ENCODE results near the gene NOL4L.

Gene NOL4L

DNA sequence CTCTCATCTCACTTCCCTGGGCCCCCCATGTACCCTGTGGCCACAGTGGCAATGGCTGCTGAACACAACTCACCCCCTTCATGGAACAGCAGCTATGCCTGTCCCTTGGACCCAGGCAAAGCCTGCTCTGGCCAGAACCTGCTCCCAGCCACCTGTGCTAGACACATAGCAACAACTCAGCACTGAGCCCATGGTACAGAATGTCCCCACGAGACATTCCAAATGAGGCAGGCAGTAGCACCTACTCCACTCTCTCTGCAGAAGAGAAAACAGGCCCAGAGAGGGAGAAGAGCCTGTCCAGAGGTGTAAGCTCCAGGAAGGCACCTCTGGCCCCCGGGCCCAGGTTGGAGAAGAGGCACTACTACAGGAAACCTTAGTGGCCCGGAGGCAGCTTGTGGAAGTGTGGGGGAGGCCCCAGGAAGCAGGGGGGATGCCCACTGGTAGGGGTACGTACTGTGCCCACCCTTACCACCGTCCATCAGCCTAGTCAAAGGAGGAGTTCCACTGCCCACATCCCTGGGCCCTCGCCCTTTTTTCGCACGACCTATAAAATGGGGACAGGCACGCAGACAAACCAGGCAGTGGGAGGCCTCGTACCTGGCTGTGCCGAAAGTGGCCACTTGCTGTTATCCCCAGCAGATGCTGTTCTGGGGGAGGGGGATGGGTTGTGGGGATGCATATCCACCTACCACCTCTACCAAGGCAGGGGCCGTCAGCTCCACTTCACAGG is 129.8 kb downstream of the NOL4L start:
- no peak overlapping the region for H3K27ac ChIP-seq
- TF ChIP-seq, protein P1, sequence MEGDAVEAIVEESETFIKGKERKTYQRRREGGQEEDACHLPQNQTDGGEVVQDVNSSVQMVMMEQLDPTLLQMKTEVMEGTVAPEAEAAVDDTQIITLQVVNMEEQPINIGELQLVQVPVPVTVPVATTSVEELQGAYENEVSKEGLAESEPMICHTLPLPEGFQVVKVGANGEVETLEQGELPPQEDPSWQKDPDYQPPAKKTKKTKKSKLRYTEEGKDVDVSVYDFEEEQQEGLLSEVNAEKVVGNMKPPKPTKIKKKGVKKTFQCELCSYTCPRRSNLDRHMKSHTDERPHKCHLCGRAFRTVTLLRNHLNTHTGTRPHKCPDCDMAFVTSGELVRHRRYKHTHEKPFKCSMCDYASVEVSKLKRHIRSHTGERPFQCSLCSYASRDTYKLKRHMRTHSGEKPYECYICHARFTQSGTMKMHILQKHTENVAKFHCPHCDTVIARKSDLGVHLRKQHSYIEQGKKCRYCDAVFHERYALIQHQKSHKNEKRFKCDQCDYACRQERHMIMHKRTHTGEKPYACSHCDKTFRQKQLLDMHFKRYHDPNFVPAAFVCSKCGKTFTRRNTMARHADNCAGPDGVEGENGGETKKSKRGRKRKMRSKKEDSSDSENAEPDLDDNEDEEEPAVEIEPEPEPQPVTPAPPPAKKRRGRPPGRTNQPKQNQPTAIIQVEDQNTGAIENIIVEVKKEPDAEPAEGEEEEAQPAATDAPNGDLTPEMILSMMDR (conservative IDR thresholded peaks at IDR 0.05) = no peak
- no peak for TF ChIP-seq ZFX (IDR thresholded peaks at IDR 0.05)

DNA sequence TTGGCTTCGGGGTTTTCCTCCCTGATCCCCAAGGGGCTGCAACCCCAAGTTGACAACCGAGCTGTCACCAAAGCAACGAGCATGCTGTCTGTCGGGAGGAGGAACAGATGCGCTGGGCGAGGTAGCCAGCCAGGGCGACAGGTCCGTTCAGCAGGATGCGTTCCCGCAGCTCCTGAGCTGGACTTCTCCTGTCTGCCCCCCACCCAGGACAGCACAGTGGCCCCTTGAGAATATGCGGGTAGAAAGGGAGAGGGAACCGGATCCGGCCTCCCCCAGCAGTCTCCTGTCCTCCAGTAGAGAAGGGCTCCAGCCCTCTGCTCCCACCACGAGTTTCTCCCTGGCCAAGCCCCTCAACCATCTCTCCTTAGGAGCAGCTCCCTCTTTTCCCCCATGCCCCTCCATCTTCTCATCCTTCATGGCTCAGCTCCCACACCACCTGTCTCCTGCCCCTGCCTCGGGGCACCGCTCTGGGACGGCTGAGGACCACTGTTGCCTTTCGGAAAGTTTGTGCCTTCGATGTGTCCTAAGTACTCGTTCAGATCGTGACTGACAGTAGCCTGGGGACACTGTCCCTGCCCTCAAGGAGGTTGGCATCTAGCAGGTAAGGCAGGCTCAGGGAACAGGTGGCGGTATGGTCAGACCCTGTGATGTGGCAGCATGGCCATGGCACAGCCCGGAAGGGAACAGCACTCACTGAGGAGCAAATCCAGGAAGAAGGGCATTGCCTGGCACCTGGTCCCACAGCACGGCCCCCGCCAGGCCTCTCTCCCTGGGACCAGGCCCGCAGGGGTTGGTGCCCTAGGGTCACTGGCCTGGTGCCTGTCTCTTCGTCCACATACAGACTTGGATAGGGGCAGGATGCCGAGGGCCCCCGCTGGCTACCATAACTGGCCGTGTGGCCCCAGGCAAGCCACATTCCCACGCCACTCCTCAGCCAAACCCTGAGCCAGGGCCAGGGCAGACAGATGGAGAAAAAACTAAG is 130.7 kb downstream of the NOL4L start:
- no peak overlapping the region for H3K27ac ChIP-seq
- TF ChIP-seq ZFX (IDR thresholded peaks at IDR 0.05) = no peak
- TF ChIP-seq, protein P1 (conservative IDR thresholded peaks at IDR 0.05) = no peak

DNA sequence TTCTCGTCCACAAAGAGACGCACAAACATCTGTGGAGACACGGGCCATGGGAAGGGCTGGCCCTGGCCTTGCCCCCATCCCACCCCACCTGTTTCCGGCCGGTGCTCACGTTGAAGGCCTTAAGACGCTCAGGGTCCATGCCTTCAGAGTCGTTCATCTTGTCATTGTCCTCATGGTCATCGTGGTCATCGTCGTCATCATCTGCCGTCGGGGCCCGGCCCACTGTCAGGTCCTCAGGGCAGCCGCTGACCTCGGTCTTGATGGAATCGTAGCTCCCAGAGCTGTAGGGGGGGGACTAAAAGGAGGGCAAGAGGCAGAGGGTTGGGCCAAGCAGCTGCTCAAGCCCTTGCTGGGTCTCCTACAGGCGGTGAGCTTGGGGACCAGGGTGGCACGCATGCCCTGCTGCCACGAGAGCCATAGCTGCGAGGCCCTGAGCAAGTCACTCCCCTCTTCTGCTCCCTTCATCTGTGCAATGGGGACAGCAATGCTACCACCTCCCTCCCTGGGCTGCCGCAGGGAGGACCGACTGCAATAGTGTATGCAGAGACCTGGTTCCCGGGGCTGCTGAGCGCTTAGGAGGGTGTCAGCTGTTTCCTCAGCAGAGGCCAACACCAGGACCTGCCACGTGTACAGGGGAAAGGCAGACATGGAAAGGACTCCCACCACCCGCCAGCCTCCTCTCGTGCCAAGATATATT is 131.5 kb downstream of the NOL4L start:
- TF ChIP-seq ZFX (IDR thresholded peaks at IDR 0.05) = no peak
- TF ChIP-seq, protein P1 (conservative IDR thresholded peaks at IDR 0.05) = no peak
- no peak overlapping the region for H3K27ac ChIP-seq

DNA sequence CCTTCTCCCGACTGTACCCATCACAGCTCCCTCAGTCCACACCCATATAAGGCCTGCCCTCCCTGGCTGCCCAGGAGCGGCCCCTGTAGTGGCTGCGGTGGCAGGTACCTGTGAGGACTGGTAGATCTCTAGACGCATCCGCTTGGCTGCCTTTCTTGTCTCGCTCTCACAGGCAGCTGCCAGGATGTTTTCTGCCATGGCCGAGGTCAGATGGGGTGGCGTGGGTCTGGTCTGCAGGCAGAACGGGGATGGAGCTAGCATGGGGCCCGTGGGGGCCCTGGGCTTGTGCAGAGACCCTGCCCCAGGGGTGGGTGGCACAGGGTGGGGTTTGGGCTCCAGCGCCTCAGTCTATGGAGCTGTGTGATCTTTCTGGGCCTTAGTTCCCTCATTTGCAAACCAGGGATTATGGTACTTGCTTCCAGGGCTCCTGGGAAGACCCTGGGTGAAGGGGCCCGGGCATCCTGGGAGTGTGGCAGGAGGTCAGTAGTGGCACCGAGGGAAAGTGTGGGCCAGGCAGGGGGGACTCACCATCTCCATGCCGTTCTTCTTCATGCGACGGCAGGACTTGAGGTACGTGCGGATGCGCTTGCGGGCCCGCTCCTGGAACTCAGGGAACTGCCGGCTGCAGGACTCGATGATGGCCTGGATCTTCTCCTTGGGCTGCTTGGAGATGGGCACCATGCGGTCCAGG is 132.2 kb downstream of the NOL4L start:
- TF ChIP-seq ZFX (IDR thresholded peaks at IDR 0.05) = no peak
- TF ChIP-seq, protein P1 (conservative IDR thresholded peaks at IDR 0.05) = no peak
- H3K27ac ChIP-seq = no peak overlapping the region

DNA sequence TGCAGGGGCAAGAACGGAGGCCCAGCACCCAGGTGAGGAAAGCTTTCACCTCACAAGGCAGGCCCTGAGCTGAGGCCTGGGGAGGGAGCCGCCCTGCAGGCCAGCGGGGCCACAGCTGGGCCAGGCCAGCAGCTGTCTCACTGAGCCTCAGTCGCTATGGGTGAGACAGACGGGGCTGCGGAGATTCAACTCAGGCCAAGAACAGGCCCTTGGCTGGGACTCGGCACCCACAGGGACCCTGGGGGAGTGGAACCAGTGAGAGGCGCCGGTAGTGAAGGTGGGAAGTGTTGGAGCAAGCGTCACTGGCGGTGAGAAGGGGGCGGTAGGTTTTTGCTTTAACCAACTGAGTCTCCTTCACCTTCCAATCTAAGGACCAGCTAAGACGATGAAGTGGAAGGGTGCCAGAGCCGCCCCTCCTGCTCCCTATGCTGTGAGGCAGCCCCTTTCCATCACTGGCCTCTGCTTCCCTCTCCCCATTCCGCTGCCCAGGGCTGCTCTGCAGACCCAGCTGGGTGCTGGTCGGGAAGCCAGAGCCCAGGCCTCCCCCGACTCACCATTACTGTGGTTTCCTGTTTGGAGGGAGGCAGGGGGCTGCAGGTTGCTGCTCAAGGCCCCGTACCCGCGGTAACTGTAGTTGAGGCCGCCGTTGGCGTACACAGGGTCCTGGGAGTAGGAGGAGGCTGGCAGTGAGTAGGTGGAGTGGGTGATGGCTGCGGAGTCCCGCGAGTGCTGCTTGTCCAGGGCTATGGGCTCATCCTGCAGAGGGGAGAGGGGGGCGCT is 133.3 kb downstream of the NOL4L start:
- no peak overlapping the region for H3K27ac ChIP-seq
- TF ChIP-seq, protein P1 (conservative IDR thresholded peaks at IDR 0.05) = no peak; the same call in 1 of the 2 replicates
- TF ChIP-seq ZFX (IDR thresholded peaks at IDR 0.05) = no peak

DNA sequence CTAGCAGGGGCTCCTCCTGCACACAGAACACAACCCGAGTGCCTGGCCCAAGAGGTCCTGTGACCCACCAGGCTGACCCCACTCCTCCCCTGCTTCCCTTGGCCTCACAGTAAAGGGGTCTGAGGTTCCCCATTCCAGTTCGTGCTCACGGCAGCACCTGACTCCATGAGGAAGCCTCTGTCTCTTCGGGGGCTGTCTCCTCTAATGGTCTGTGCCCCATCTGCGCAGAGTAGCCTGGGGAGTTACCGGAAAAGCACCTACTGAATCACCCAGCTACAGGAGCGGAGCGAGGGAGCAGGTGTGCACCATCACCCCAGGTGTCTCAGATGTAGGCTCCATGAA is 133.8 kb downstream of the NOL4L start:
- no peak for TF ChIP-seq ZFX (IDR thresholded peaks at IDR 0.05)
- TF ChIP-seq, protein P1 (conservative IDR thresholded peaks at IDR 0.05) = no peak
- H3K27ac ChIP-seq = no peak overlapping the region

Measured in C4-2B (cell line).